ENCODE data around the gene AK5.

GRCh38 chr1:77238462-77238861 is 43.4 kb upstream of the AK5 start:
- TF ChIP-seq, protein P1, sequence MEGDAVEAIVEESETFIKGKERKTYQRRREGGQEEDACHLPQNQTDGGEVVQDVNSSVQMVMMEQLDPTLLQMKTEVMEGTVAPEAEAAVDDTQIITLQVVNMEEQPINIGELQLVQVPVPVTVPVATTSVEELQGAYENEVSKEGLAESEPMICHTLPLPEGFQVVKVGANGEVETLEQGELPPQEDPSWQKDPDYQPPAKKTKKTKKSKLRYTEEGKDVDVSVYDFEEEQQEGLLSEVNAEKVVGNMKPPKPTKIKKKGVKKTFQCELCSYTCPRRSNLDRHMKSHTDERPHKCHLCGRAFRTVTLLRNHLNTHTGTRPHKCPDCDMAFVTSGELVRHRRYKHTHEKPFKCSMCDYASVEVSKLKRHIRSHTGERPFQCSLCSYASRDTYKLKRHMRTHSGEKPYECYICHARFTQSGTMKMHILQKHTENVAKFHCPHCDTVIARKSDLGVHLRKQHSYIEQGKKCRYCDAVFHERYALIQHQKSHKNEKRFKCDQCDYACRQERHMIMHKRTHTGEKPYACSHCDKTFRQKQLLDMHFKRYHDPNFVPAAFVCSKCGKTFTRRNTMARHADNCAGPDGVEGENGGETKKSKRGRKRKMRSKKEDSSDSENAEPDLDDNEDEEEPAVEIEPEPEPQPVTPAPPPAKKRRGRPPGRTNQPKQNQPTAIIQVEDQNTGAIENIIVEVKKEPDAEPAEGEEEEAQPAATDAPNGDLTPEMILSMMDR (IDR thresholded peaks at IDR 0.05): no peak
- no peak for TF ChIP-seq ZFX (IDR thresholded peaks at IDR 0.05; ENCODE audit: borderline replicate concordance)

Measured in 22Rv1 (cell line).